H1 (cell line): ENCODE results near the gene AIRE. TPM values are rescaled to one million over a fixed set of nuclear protein-coding genes. Genes with fewer than 3 reads are reported as not detected.

Source experiments
- CTCF ChIA-PET: fragments of 300-600 bp; sonication (Branson Sonifier 250); formaldehyde crosslinking; loops from one replicate; lab custom pipeline; 2021; ENCODE audit not compliant: partially characterized antibody; lab: Charles Lee
- POLR2A ChIA-PET: fragments of 300-600 bp; sonication (Branson Sonifier 250); formaldehyde crosslinking; loops from one replicate; lab custom pipeline; 2021; ENCODE audit warnings: inconsistent platforms; ENCODE audit not compliant: partially characterized antibody; lab: Charles Lee
- DNase-seq, 2 experiments: peaks; one replicate each; pipeline versions ENCODE4 v3.0.0 to v3.0.0-alpha.2; 2010 to 2022; ENCODE audit warnings: low spot score in 2 of 2, low read depth in 1 of 2, mixed read lengths in 1 of 2
- FAIRE-seq: peaks from 2 replicates; lab custom pipeline; 2011; peaks lifted over from hg19 to GRCh38; lab: Jason Lieb, UNC
- H2AFZ ChIP-seq: 2 replicates; pipeline ENCODE4 v1.8.1; 2012; ENCODE audit warnings: low read length, inconsistent platforms
- H2AK5ac ChIP-seq: 2 replicates; pipeline ENCODE4 v1.6.1; 2013; ENCODE audit warnings: low read depth, low read length
- H2BK120ac ChIP-seq: replicated peaks from 2 replicates; pipeline ENCODE3; 2013; ENCODE audit warnings: low read depth, low read length, inconsistent platforms
- H2BK12ac ChIP-seq: 2 replicates; pipeline ENCODE4 v1.6.1; 2013; ENCODE audit warnings: low read depth, low read length
- H2BK15ac ChIP-seq: 2 replicates; pipeline ENCODE4 v1.6.1; 2013; ENCODE audit warnings: low read length
- H2BK20ac ChIP-seq: 2 replicates; pipeline ENCODE4 v1.6.1; 2013; ENCODE audit warnings: low read length
- H2BK5ac ChIP-seq: 2 replicates; pipeline ENCODE4 v1.6.1; 2013; ENCODE audit warnings: low read depth, low read length
- H3K14ac ChIP-seq: 2 replicates; pipeline ENCODE4 v1.6.1; 2013; ENCODE audit warnings: inconsistent platforms; ENCODE audit not compliant: insufficient read length
- H3K18ac ChIP-seq: 2 replicates; pipeline ENCODE4 v1.6.1; 2013; ENCODE audit warnings: low read length; ENCODE audit errors: extremely low read depth
- H3K23ac ChIP-seq: 2 replicates; pipeline ENCODE4 v1.6.1; 2013; ENCODE audit warnings: inconsistent platforms; ENCODE audit not compliant: insufficient read length
- H3K23me2 ChIP-seq: 2 replicates; pipeline ENCODE4 v1.6.1; 2013; ENCODE audit warnings: low read depth, low read length
- H3K27ac ChIP-seq: 2 replicates; pipeline ENCODE4 v1.6.1; 2011; ENCODE audit warnings: low read depth, low read length, inconsistent platforms
- H3K27me3 ChIP-seq, 4 experiments: replicated peaks in 1 of 4; 1 replicate in 1 of 4; 2 replicates in 3 of 4; pipeline versions ENCODE4 v1.6.1 to v1.8.1; 2011 to 2013; ENCODE audit warnings: low read length in 3 of 4, mild to moderate bottlenecking in 3 of 4, inconsistent platforms in 2 of 4, mixed read lengths in 2 of 4, moderate library complexity in 1 of 4; ENCODE audit not compliant: control insufficient read depth in 3 of 4, insufficient read depth in 3 of 4; ENCODE audit errors: extremely low read depth in 1 of 4
- H3K36me3 ChIP-seq, 4 experiments: 2 replicates each; pipeline versions ENCODE4 v1.6.1 to v1.8.1; 2011 to 2013; ENCODE audit warnings: mild to moderate bottlenecking in 4 of 4, low read length in 3 of 4, moderate library complexity in 2 of 4, control low read depth in 1 of 4, inconsistent platforms in 1 of 4; ENCODE audit not compliant: insufficient read depth in 4 of 4, control insufficient read depth in 2 of 4
- H3K4ac ChIP-seq: replicated peaks from 2 replicates; pipeline ENCODE3; 2013; ENCODE audit warnings: low read length, low read depth, mixed read lengths, inconsistent platforms; ENCODE audit not compliant: insufficient read length
- H3K4me1 ChIP-seq, 4 experiments: replicated peaks in 1 of 4; 1 replicate in 1 of 4; 2 replicates in 3 of 4; pipeline versions ENCODE4 v1.6.1 to v1.8.1; 2011 to 2013; ENCODE audit warnings: low read length in 3 of 4, inconsistent platforms in 2 of 4, mixed read lengths in 1 of 4; ENCODE audit not compliant: insufficient read depth in 4 of 4, control insufficient read depth in 3 of 4
- H3K4me2 ChIP-seq, 2 experiments: 2 replicates each; pipeline versions ENCODE4 v1.6.1 to v1.8.1; 2011 to 2013; ENCODE audit warnings: low read depth in 2 of 2, low read length in 2 of 2, control low read depth in 1 of 2, inconsistent platforms in 1 of 2, mild to moderate bottlenecking in 1 of 2; ENCODE audit not compliant: insufficient read depth in 1 of 2
- H3K4me3 ChIP-seq, 4 experiments: fragments of 200-600, 300-600 bp in 1 of 4; sonication (generic), shearing (Covaris generic), sonication (Bioruptor Twin) in 1 of 4; 2 replicates each; pipeline versions ENCODE4 v1.5.1 to v1.8.1; 2011 to 2016; ENCODE audit warnings: low read length in 4 of 4, low read depth in 3 of 4, control low read depth in 2 of 4, inconsistent platforms in 2 of 4, mild to moderate bottlenecking in 2 of 4, mixed read lengths in 1 of 4, moderate library complexity in 1 of 4; ENCODE audit not compliant: insufficient read depth in 2 of 4; ENCODE audit errors: extremely low read depth in 1 of 4
- H3K56ac ChIP-seq: replicated peaks from 2 replicates; pipeline ENCODE3; 2013; ENCODE audit warnings: low read depth, mild to moderate bottlenecking, mixed read lengths, low read length, inconsistent platforms; ENCODE audit not compliant: insufficient read length
- H3K79me1 ChIP-seq: 2 replicates; pipeline ENCODE4 v1.6.1; 2013; ENCODE audit warnings: low read depth, low read length, control low read depth
- H3K79me2 ChIP-seq, 2 experiments: 2 replicates each; pipeline versions ENCODE4 v1.6.1 to v1.8.1; 2012 to 2013; ENCODE audit warnings: low read length in 2 of 2, mild to moderate bottlenecking in 2 of 2, inconsistent platforms in 1 of 2; ENCODE audit not compliant: insufficient read depth in 2 of 2, control insufficient read depth in 1 of 2
- H3K9ac ChIP-seq, 4 experiments: replicated peaks in 1 of 4; 1 replicate in 1 of 4; 2 replicates in 3 of 4; pipeline versions ENCODE4 v1.6.1 to v1.8.1; 2011 to 2013; ENCODE audit warnings: low read depth in 3 of 4, low read length in 3 of 4, control low read depth in 2 of 4, mild to moderate bottlenecking in 2 of 4, moderate library complexity in 2 of 4, inconsistent platforms in 1 of 4; ENCODE audit errors: extremely low read depth in 1 of 4
- H3K9me3 ChIP-seq, 2 experiments: 2 replicates each; pipeline versions ENCODE4 v1.6.1 to v1.8.1; 2012 to 2013; ENCODE audit warnings: mild to moderate bottlenecking in 2 of 2, moderate library complexity in 2 of 2, control low read depth in 1 of 2, inconsistent platforms in 1 of 2, low read depth in 1 of 2, low read length in 1 of 2, mixed read lengths in 1 of 2; ENCODE audit not compliant: insufficient read depth in 2 of 2
- H4K20me1 ChIP-seq, 2 experiments: replicated peaks in 1 of 2; 2 replicates each; pipeline versions ENCODE3 to v1.8.1; 2011 to 2013; ENCODE audit warnings: inconsistent platforms in 2 of 2, low read length in 2 of 2, mild to moderate bottlenecking in 1 of 2; ENCODE audit not compliant: insufficient read depth in 2 of 2, control insufficient read depth in 1 of 2
- H4K5ac ChIP-seq: 2 replicates; pipeline ENCODE4 v1.6.1; 2013; ENCODE audit warnings: low read length, low read depth, mixed read lengths, inconsistent platforms; ENCODE audit not compliant: insufficient read length
- H4K8ac ChIP-seq: 2 replicates; pipeline ENCODE4 v1.8.0; 2013; ENCODE audit warnings: mild to moderate bottlenecking, moderate library complexity, low read length, inconsistent platforms; ENCODE audit not compliant: insufficient read depth; ENCODE audit errors: extremely low read depth
- H4K91ac ChIP-seq: replicated peaks from 2 replicates; pipeline ENCODE3; 2013; ENCODE audit warnings: low read length, mixed read lengths, inconsistent platforms; ENCODE audit not compliant: insufficient read length
- BRCA1 ChIP-seq: IDR thresholded peaks from 2 replicates; pipeline ENCODE4 v1.6.1; 2012; ENCODE audit warnings: low read depth, low read length, improper control_type of control experiment
- CBX5 ChIP-seq: fragments of 300-800, 300-1000 bp; sonication (generic); IDR thresholded peaks from 2 replicates; pipeline ENCODE4 v1.7.1; 2016; ENCODE audit warnings: antibody characterized with exemption, low read length, low read depth
- CBX8 ChIP-seq: fragments of 300-800, 300-1000 bp; sonication (generic); IDR thresholded peaks from 2 replicates; pipeline ENCODE4 v1.7.1; 2016; ENCODE audit warnings: low read depth, low read length, borderline replicate concordance
- NRF1 ChIP-seq: IDR thresholded peaks from 2 replicates; pipeline ENCODE4 v1.6.1; 2011; ENCODE audit warnings: mild to moderate bottlenecking, low read depth, low read length, improper control_type of control experiment
- POLR2AphosphoS5 ChIP-seq: IDR thresholded peaks from 2 replicates; pipeline ENCODE4 v1.6.1; 2011; ENCODE audit warnings: low read depth, low read length
- RAD21 ChIP-seq, 2 experiments: IDR thresholded peaks in 1 of 2; conservative IDR thresholded peaks in 1 of 2; 2 replicates each; pipeline ENCODE4 v1.6.1; 2011; ENCODE audit warnings: low read depth in 2 of 2, low read length in 2 of 2, improper control_type of control experiment in 1 of 2, inconsistent platforms in 1 of 2, mild to moderate bottlenecking in 1 of 2, moderate library complexity in 1 of 2
- SP1 ChIP-seq: IDR thresholded peaks from 2 replicates; pipeline ENCODE4 v1.6.1; 2011; ENCODE audit warnings: low read depth, low read length
- SP2 ChIP-seq: IDR thresholded peaks from 2 replicates; pipeline ENCODE4 v1.6.1; 2012; ENCODE audit warnings: mild to moderate bottlenecking, low read length, inconsistent platforms
- TAF7 ChIP-seq: optimal IDR thresholded peaks from 2 replicates; pipeline ENCODE3; 2011; ENCODE audit warnings: low read depth, mild to moderate bottlenecking, inconsistent platforms, low read length, moderate library complexity, borderline replicate concordance
- TEAD4 ChIP-seq: IDR thresholded peaks from 2 replicates; pipeline ENCODE4 v1.6.1; 2012; ENCODE audit warnings: low read depth, low read length, inconsistent platforms, mixed read lengths
- WGBS, 2 experiments: shearing (Covaris generic) in 1 of 2; methylation state at CpG; one replicate each; pipeline versions ENCODE4 v1.1.6 to v1.1.7; 2013 to 2015; ENCODE audit warnings: low lambda C conversion rate in 2 of 2, mixed read lengths in 2 of 2, inconsistent platforms in 1 of 2, low coverage in 1 of 2, missing lambda C conversion rate in 1 of 2; ENCODE audit not compliant: insufficient replicate concordance in 2 of 2, insufficient coverage in 1 of 2, insufficient read length in 1 of 2; ENCODE audit errors: extremely low coverage in 1 of 2, missing lambda C conversion rate in 1 of 2; 5-methylcytosine and 5-hydroxymethylcytosine counted together
- polyA plus RNA-seq, 7 experiments: library from polyadenylated mRNA; depleted of rRNA in 3 of 7; stranded (reverse) in 5 of 7; unstranded in 2 of 7; fragments of >200 nt in 5 of 7; fragments of 200-250 nt in 2 of 7; gene quantifications; 1 replicate in 5 of 7; 2 replicates in 1 of 7; 4 replicates in 1 of 7; pipeline versions ENCODE4 v1.2.1 to v1.2.3, GENCODE V29; 2011 to 2013; ENCODE audit warnings: missing spikeins in 2 of 7, mixed read lengths in 2 of 7
- total RNA-seq: library from RNA; stranded (reverse); fragmentation: NEBNext Ultra II Directional; extraction: Animal tissue kit (Norgen Biotek cat#: 25700); gene quantifications from 2 replicates; pipeline ENCODE4 v1.2.1, GENCODE V29; 2021
- TF ChIP-seq, protein P1 (sequence below): IDR thresholded peaks from 2 replicates; pipeline ENCODE4 v1.6.1; 2011; ENCODE audit warnings: low read length, improper control_type of control experiment

Gene AIRE
- total and polyA plus RNA-seq, 2 of the 8 experiments (the other 6 are each of a cell fraction or from before 2014, with no cell fraction given), result 0.09 TPM; not detected in 1

DNA sequence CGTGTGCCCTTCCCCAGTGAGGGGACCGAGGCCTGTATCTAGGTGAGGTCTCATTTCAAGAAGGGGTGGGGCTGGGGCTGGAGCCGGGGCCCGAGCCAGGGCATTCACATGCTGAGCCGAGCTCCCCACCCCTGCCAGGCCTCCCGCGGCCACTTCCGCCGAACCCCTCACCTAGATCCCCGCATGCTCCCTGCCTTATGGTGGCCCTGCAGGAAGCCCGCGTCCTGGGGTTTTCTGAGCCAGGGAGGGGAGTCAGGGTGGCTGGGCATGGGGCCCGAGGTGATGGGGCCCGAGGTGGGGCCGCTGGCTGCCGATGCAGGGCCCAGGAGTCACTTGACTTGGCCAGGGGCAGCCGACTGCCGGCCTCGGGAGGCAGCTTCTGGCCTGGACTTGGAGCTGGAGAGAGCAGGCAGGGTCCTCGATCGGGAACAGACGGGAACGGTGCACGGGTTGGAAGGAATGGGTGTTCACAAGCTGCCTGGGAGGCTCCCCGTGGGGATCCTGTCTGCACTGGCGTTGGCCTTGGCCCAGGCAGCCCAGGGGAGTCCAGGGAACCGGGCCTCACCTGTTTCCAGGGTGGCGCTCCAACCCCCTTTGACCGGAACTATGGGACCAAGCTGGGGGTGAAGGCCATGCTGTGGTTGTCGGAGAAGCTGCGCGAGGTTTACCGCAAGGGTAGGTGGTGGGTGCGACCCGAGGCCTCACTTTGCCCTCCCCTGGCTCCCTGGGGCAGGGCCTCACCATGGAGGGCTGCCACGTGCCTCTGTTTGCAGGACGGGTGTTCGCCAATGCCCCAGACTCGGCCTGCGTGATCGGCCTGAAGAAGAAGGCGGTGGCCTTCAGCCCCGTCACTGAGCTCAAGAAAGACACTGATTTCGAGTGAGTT lies 40.0 kb downstream of the AIRE start:
- Histone ChIP-seq H3K23ac (no peak overlapping the region), H3K4me3 (no peak overlapping the region), H2BK120ac (no peak overlapping the region), H3K9me3 (no peaks in the 10 kb centered on the region), H3K4ac (no peak overlapping the region), H2AFZ (no peak overlapping the region), H4K5ac (no peak overlapping the region), H3K18ac (no peak overlapping the region), H2AK5ac (no peak overlapping the region), H3K23me2 (no peaks in the 10 kb centered on the region), H3K79me1 (no peaks in the 10 kb centered on the region), H3K27ac (no peak overlapping the region), H4K91ac (no peak overlapping the region), H4K20me1 (peaks cover 0 to 3% of the 10 kb centered on the region in 2 experiments), H2BK5ac (no peak overlapping the region), H3K4me1 (no peaks in the 10 kb centered on the region), H4K8ac (no peak overlapping the region), H2BK12ac (no peak overlapping the region), H3K4me2 (no peak overlapping the region), H3K56ac (no peak overlapping the region), H3K14ac (no peak overlapping the region), H2BK15ac (no peak overlapping the region), H3K27me3 (no peaks in the 10 kb centered on the region), H3K79me2 (no peaks in the 10 kb centered on the region), H3K9ac (no peak overlapping the region), H3K36me3 (peaks cover 0 to 30% (median 1%) of the 10 kb centered on the region in 4 experiments; a peak in 2 of 8 replicates), H2BK20ac (no peak overlapping the region)
- POLR2A ChIA-PET, result interaction anchor here (1.4 to 1.7 kb wide), 2 partner anchors 10 to 12 kb away, joined by 4 to 7 read pairs; no protein-coding TSS in a partner anchor
- FAIRE-seq (no peak), DNase-seq (no peak)
- CTCF ChIA-PET, result no interaction called here
- WGBS, 2 experiments, result 94% methylated on average over 36 of the region's 44 CpGs; no CpG with 5 or more reads in 1 of the 2 experiments
- TF ChIP-seq CBX8, result no peak
- no peak for TF ChIP-seq BRCA1
- TF ChIP-seq POLR2AphosphoS5, result no peak
- no peak for TF ChIP-seq SP2
- no peak for TF ChIP-seq SP1
- no peak for TF ChIP-seq NRF1
- no peak for TF ChIP-seq CBX5
- no peak for TF ChIP-seq TAF7
- TF ChIP-seq RAD21 (IDR thresholded peaks at IDR 0.05 in 1 of 2, conservative IDR thresholded peaks at IDR 0.05 in 1 of 2; ENCODE audit: low read depth in 2 of 2, low read length in 2 of 2), result no peak
- TF ChIP-seq TEAD4, result no peak
- TF ChIP-seq, protein P1, sequence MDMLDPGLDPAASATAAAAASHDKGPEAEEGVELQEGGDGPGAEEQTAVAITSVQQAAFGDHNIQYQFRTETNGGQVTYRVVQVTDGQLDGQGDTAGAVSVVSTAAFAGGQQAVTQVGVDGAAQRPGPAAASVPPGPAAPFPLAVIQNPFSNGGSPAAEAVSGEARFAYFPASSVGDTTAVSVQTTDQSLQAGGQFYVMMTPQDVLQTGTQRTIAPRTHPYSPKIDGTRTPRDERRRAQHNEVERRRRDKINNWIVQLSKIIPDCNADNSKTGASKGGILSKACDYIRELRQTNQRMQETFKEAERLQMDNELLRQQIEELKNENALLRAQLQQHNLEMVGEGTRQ, result no peak
